ENCODE data around the gene XPC. TPM values are rescaled to one million over a fixed set of nuclear protein-coding genes. Genes with fewer than 3 reads are reported as not detected.
"Not testable (repeated sequence)": the region's sequence is repeated elsewhere in the genome, so short reads cannot be mapped to it uniquely, and the experiment has no call there.

Gene XPC
- total and polyA plus RNA-seq, 5 donors, result 8.8 to 16.1 (median 13.3) TPM

DNA sequence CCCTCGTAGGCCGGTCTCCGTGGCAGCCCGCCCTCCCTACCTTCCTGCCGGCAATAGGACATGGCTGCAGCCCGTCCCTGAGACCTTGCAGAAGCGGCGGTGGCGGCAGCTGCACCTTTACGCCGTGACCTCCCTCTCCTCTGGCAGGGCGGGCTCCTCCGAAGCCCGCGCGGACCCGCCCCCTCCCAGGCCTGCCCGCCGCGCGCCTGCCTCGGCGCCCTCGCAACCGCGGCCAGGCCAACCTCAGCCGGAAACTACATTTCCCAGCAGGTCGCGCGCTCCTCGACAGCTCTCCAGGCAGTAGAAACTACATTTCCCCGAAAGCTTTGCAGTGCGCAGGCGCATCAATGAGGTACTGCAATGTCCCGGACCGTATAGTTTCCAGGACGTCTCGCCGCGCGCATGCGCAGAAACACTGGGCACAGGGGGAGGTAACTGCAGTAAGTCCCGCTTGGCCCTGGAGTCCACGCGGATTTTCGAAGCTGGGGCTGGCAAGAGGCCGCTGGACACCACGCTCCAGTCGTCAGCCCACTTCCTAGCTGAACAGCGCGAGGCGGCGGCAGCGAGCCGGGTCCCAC is 53.7 kb downstream of the XPC start, which contains the start of the genes CHCHD4 and TMEM43:
CHCHD4 (minus strand) TSS at position 256 of the 578 bp plus-strand sequence; CDS start at position 62, 194 bp downstream.
TMEM43 (plus strand) TSS at position 438 of the 578 bp plus-strand sequence. CDS start 142 bp downstream, outside the sequence.
- DNase-seq (peak; percentile 100), ATAC-seq (peak; percentile 91 to 95)
- under 1% methylated on average over 55 of the region's 55 CpGs for WGBS
- Histone ChIP-seq H3K9me3 (ENCODE audit: control insufficient read depth, low read length) (no peaks in the 10 kb centered on the region), H3K4me3 (ENCODE audit: low read length) (peak within 1 kb of the TSS; percentile 72), H3K27ac (ENCODE audit: low read length) (peak within 1 kb of the TSS; percentile 99), H3K27me3 (ENCODE audit: control insufficient read depth, insufficient read depth) (no peaks in the 10 kb centered on the region), H3K4me1 (ENCODE audit: control insufficient read depth, insufficient read depth, low read length) (peaks cover 19% of the 10 kb centered on the region)
- intact Hi-C loops (cut with DNase I), result loop anchor here in 2 of 4 donors (2.0 to 10.0 kb wide), 3 partner anchors 53 to 230 kb away; partner anchors contain the start of genes LSM3 (in 2 of the 2) and XPC (in 2 of the 2)

DNA sequence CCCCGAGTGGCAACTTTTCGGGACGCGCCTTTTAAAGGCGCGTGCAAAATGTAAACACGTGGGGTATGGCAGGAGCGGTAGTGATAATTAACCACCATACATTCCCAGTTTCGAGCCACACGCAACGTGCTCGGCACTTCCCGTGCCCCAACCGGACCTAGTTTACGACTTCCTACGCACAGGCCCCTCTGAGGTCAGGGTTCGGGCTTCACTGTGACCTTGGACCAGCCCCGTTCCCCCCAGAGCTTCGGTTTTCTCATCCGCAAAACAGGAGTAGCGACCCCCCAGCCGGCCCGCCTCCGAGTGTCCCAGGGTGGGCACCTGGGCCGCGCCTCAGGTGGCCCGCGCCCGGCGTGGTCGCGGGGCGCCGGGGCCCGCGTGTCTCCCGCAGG is 54.2 kb downstream of the XPC start:
- intact Hi-C loops (cut with DNase I), result loop anchor here in 1 of 4 donors (2.0 to 10.0 kb wide), 2 partner anchors 55 to 229 kb away; partner anchors contain the start of genes LSM3 and XPC
- peak; percentile 79 to 89 (median 86) for DNase-seq
- ATAC-seq, result peak; percentile 45 to 59
- H3K4me1 ChIP-seq (ENCODE audit: control insufficient read depth, insufficient read depth, low read length), result peaks cover 19% of the 10 kb centered on the region
- H3K4me3 ChIP-seq (ENCODE audit: low read length), result peak overlapping the region; percentile 72
- peak overlapping the region; percentile 84 for H3K27ac ChIP-seq (ENCODE audit: low read length)
- no peaks in the 10 kb centered on the region for H3K9me3 ChIP-seq (ENCODE audit: control insufficient read depth, low read length)
- under 1% methylated on average over 37 of the region's 37 CpGs for WGBS
- no peaks in the 10 kb centered on the region for H3K27me3 ChIP-seq (ENCODE audit: control insufficient read depth, insufficient read depth)

DNA sequence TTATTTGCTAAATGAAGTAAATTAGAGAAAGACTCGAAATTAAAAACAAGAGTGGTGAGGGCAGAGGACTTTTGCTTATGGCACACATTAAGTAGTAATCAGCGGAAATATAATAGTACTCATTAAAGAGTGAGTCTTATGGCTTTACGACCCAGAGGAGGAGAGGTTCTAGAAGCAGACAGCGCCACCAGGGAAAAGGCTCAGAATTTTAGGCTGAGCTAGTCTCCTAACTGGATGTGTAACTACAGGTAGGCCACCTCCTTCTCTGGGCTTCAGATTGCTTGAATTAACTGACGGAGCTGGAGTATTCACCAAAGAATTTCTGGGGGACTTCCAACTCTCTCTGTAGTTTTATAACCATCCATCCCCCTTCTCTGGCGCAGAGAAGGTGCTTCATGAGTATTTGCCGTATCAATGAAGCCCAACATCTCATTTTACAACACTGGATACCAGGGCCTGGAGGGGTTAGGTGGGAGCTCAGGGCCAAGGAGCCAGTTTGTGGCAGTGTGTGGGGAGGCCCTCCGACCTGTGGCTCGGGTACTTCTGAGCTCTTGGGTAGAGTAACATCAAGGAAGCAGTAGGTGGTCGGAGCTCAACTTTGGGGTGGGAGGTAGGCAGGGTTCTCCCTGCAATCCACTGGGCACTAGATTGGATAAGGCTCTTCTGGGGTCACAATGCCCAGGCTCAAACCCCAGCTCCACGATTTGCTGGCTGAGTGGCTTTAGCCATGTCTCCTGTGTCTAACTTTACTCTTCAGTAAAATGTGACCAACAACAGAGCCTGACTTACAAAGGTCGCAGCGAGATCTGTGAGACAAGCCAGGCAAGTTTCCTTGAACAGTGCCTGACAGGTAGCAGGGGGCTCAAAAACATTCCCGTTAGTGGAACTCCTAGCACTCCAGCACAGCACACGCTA is 54.8 kb downstream of the XPC start:
- no peak for DNase-seq
- H3K4me3 ChIP-seq (ENCODE audit: low read length), result peak overlapping the region; percentile 72
- peaks cover 22% of the 10 kb centered on the region for H3K4me1 ChIP-seq (ENCODE audit: control insufficient read depth, insufficient read depth, low read length)
- intact Hi-C loops (cut with DNase I), result loop anchor here in 1 of 4 donors (2.0 to 10.0 kb wide), 2 partner anchors 55 to 229 kb away; partner anchors contain the start of genes LSM3 and XPC
- H3K9me3 ChIP-seq (ENCODE audit: control insufficient read depth, low read length), result no peaks in the 10 kb centered on the region
- WGBS, result 55% methylated on average over 15 of the region's 15 CpGs
- H3K27ac ChIP-seq (ENCODE audit: low read length), result peak overlapping the region; percentile 21
- H3K27me3 ChIP-seq (ENCODE audit: control insufficient read depth, insufficient read depth), result no peaks in the 10 kb centered on the region
- ATAC-seq, result no peak

DNA sequence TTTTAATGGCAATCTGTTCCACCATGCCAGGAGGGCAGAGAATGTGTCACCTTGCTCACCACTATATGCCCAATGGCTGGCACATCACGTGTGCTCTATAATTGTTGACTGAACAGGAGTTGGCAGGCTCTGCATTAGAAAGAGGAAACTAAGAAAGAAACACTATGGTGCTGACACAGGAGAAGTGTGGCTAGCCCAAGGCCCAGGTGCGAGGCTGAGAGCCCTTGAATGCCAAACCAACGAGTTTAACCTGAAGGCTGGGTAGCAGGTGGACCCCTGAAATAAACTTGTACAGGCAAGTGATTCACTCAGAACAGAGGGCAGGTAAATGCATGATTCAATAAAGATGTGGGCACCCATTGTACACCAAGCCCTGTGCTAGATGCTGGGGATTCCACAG is 56.1 kb downstream of the XPC start:
- DNase-seq (no peak), ATAC-seq (no peak)
- Histone ChIP-seq H3K9me3 (ENCODE audit: control insufficient read depth, low read length) (no peaks in the 10 kb centered on the region), H3K4me3 (ENCODE audit: low read length) (no peak overlapping the region), H3K27ac (ENCODE audit: low read length) (no peak overlapping the region), H3K27me3 (ENCODE audit: control insufficient read depth, insufficient read depth) (no peaks in the 10 kb centered on the region), H3K4me1 (ENCODE audit: control insufficient read depth, insufficient read depth, low read length) (peaks cover 19% of the 10 kb centered on the region)
- WGBS, result 91% methylated on average over 3 of the region's 3 CpGs
- intact Hi-C loops (cut with DNase I), result loop anchor here in 1 of 4 donors (10.0 kb wide), 1 partner anchor 228 kb away; no protein-coding TSS in a partner anchor

DNA sequence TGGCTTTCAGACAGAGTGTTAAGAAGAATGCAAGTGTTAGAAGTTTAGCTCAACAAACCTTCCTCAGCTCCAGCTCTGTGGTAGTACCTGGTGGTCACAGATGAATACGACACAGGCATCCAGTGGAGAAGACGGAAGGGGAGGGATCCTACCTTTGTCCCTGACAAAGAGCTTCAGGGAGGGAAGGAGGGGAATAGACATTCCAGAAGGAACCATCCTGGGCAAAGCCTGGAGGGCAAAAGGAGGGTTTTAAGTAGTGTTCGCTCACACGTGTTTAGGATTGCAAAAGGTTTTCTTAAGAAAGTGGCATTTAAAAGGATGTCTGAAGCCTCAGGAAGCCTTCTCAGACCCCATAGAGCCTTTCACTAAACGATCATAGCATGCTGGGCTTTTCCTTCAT is 56.5 kb downstream of the XPC start:
- WGBS, result 95% methylated on average over 5 of the region's 5 CpGs
- intact Hi-C loops (cut with DNase I), result loop anchor here in 1 of 4 donors (10.0 kb wide), 1 partner anchor 227 kb away; no protein-coding TSS in a partner anchor
- Histone ChIP-seq H3K4me3 (ENCODE audit: low read length) (no peak overlapping the region), H3K27ac (ENCODE audit: low read length) (no peak overlapping the region), H3K27me3 (ENCODE audit: control insufficient read depth, insufficient read depth) (no peaks in the 10 kb centered on the region), H3K4me1 (ENCODE audit: control insufficient read depth, insufficient read depth, low read length) (peaks cover 16% of the 10 kb centered on the region), H3K9me3 (ENCODE audit: control insufficient read depth, low read length) (no peaks in the 10 kb centered on the region)
- DNase-seq (no peak), ATAC-seq (no peak)

DNA sequence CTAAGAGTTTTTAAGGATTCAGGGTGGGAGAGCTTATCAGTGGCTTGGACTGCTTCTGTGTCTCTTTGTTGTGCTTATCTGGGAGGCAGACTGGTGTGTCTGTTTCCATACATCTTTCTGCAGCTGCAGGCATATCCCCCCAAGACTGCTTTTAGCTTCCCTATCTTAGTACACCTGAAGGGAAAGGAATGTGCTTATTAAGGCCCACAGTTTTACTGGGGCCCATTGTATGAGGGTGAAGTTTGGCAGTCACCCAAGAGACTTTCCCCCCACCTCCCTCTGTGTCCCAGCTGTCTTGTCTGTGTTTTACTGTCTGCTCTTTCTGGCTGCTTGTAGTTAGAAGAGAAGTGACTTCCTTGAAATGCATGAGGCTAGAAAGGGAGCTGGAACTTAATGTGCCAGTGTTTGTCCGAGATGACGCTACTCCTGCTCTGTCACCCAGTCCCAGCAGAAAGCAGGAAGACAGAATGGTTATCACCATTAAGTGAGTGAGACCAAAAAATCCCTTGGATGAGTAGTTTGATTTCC is 57.4 kb downstream of the XPC start:
- not testable (repeated sequence) for DNase-seq; H3K4me1 ChIP-seq (ENCODE audit: control insufficient read depth, insufficient read depth, low read length); H3K27ac ChIP-seq (ENCODE audit: low read length); H3K27me3 ChIP-seq (ENCODE audit: control insufficient read depth, insufficient read depth); ATAC-seq; H3K9me3 ChIP-seq (ENCODE audit: control insufficient read depth, low read length); H3K4me3 ChIP-seq (ENCODE audit: low read length)
- 93% methylated on average over 2 of the region's 2 CpGs for WGBS
- intact Hi-C loops (cut with DNase I), result loop anchor here in 1 of 4 donors (10.0 kb wide), 1 partner anchor 226 kb away; no protein-coding TSS in a partner anchor

DNA sequence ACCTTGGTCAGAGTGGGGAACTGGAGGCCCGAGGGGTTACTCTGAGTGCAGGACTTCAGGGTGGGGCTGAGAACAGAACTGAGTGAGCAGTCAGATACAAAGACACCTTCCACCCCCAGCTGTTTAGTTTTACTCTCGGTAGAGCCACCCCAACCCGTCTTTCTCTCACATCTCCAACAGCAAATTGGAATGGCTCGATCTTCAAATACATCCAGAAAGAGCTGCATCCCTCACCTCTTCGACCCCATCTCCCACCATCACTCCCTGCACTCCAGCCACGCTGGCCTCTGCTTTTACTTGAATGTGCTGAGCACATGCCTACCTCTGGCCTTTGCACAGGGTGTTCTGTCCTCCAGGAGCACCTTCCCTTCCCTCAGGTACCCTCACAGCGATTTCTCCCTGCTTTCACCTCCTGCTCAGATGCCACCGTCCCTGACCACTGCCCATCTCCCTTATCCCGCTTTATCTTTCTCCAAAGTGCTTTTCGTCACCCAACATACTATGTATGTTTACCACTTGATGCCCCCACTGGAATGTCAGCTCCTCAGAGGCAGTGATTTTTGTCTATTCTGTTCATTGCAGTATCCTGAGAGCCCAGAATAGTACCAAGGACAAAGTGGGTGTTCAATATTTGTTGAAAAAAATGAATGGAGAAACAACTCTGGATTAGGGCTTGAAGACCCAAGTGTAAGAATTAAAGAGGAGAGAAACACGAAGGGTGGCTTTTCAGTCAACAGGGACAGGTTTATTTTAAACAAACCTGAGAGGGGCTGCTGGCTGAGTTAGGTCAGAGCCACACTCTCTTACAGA is 58.1 kb downstream of the XPC start:
- Histone ChIP-seq H3K9me3 (ENCODE audit: control insufficient read depth, low read length) (no peaks in the 10 kb centered on the region), H3K4me1 (ENCODE audit: control insufficient read depth, insufficient read depth, low read length) (peaks cover 9% of the 10 kb centered on the region), H3K4me3 (ENCODE audit: low read length) (no peak overlapping the region), H3K27ac (ENCODE audit: low read length) (no peak overlapping the region), H3K27me3 (ENCODE audit: control insufficient read depth, insufficient read depth) (no peaks in the 10 kb centered on the region)
- DNase-seq (no peak), ATAC-seq (no peak)
- intact Hi-C loops (cut with DNase I), result loop anchor here in 1 of 4 donors (10.0 kb wide), 1 partner anchor 226 kb away; no protein-coding TSS in a partner anchor
- 95% methylated on average over 11 of the region's 11 CpGs for WGBS

DNA sequence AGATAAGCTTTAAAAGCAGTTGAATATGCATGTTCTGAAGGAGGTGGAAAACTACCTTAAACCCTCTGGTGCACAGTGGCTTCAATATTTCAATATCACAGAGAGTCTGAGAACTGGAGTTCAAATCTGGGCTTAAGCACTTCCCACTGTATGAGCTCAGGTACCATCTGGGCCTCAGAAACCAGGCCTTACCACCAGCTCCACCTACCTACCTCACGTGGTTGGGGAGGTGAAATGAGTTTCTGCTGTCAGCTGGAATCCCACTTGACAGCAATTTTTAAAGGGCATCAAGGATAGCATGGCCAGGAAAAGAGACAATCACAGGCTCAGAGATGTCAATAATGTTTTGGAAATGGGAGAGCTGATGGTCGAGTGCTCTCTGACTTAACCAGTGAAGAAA is 58.8 kb downstream of the XPC start:
- Histone ChIP-seq H3K27me3 (ENCODE audit: control insufficient read depth, insufficient read depth) (no peaks in the 10 kb centered on the region), H3K4me3 (ENCODE audit: low read length) (no peak overlapping the region), H3K27ac (ENCODE audit: low read length) (no peak overlapping the region), H3K9me3 (ENCODE audit: control insufficient read depth, low read length) (no peaks in the 10 kb centered on the region), H3K4me1 (ENCODE audit: control insufficient read depth, insufficient read depth, low read length) (peaks cover 9% of the 10 kb centered on the region)
- 92% methylated on average over 2 of the region's 2 CpGs for WGBS
- no peak for ATAC-seq
- DNase-seq, result no peak
- intact Hi-C loops (cut with DNase I), result loop anchor here in 1 of 4 donors (10.0 kb wide), 1 partner anchor 225 kb away; no protein-coding TSS in a partner anchor

DNA sequence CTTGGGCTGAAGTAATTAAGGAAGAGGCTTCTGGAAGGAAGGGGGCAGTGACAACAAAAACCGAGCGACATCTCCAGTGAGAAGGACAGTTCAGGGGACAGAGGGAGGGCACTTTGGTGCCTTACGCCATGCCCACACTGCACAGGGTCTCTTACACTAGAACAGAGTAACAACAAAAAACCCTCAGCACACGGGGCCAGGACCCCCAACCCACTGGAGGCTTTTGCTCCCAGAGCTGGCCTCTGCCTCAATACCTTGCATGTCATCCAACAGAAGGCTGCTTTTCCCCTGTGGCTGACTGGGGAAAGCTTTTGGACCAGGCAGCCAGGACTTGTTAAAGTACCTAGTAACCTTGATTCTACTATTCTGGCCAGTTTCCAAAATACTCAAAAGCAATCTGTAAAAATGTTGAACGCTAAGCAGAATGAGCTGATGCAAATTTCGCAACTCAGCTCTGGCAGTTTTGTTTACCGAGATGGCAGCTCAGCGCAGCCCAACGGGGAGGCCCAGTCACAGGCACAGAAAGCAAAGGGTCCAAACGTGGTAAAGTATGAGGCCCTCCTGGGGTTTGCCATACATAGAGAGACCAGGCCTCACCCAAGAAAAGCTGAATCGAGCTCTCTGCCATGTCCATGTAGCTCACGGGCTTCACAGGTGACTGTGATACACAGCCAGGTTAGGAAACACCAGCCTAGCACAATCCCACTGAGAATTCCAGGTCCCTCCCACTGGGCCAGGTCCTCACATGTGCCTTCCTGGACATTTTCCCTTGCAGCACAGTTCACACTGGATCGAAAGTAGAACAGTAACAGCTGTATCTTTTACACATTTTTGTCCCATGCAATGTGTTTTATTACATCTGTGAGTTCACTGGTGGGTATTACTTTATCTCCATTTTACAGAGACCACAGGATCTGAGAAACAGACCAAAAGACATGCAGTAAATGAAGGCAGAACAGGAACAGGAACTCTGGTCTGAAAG is 59.7 kb downstream of the XPC start:
- Histone ChIP-seq H3K27ac (ENCODE audit: low read length) (no peak overlapping the region), H3K9me3 (ENCODE audit: control insufficient read depth, low read length) (no peaks in the 10 kb centered on the region), H3K4me1 (ENCODE audit: control insufficient read depth, insufficient read depth, low read length) (peaks cover 8% of the 10 kb centered on the region), H3K4me3 (ENCODE audit: low read length) (no peak overlapping the region), H3K27me3 (ENCODE audit: control insufficient read depth, insufficient read depth) (no peaks in the 10 kb centered on the region)
- intact Hi-C loops (cut with DNase I), result no loop called here
- DNase-seq, result no peak
- no peak for ATAC-seq
- 78% methylated on average over 13 of the region's 13 CpGs for WGBS

All from right cardiac atrium (tissue), 5 donors.